Cardiac muscle cell (in vitro differentiated cells and primary cell): ENCODE measurements around the gene NCS1. TPM values are rescaled to one million over a fixed set of nuclear protein-coding genes. Genes with fewer than 3 reads are reported as not detected.

Source experiments
- DNase-seq, 2 donors: peaks; one replicate each; pipeline versions ENCODE4 v3.0.0 to v3.0.0-alpha.2; 2010 to 2017; ENCODE audit warnings: low read depth in 1 of 2, low spot score in 1 of 2
- H3K27ac ChIP-seq: fragments of 200-600 bp; sonication (generic); 2 replicates; pipeline ENCODE4 v1.5.1; 2016
- H3K27me3 ChIP-seq: fragments of 200-600 bp; sonication (generic); 2 replicates; pipeline ENCODE4 v1.6.0; 2016; ENCODE audit warnings: control low read depth
- H3K36me3 ChIP-seq: fragments of 200-600 bp; sonication (generic); 2 replicates; pipeline ENCODE4 v1.5.1; 2016; ENCODE audit warnings: control low read depth
- H3K4me1 ChIP-seq: fragments of 200-600 bp; sonication (generic); 2 replicates; pipeline ENCODE4 v1.8.1; 2017; ENCODE audit warnings: low read depth, mild to moderate bottlenecking, mixed run types
- H3K4me3 ChIP-seq: fragments of 200-600 bp; sonication (generic); 2 replicates; pipeline ENCODE4 v1.5.1; 2016; ENCODE audit warnings: mild to moderate bottlenecking
- H3K9me3 ChIP-seq: fragments of 200-600 bp; sonication (generic); 2 replicates; pipeline ENCODE4 v1.5.1; 2017; ENCODE audit warnings: low read depth, mild to moderate bottlenecking, control low read depth
- CTCF ChIP-seq: IDR thresholded peaks from 2 replicates; pipeline ENCODE4 v1.5.1; 2012; ENCODE audit warnings: low read depth, mild to moderate bottlenecking, low read length
- polyA plus RNA-seq: library from polyadenylated mRNA; unstranded; fragments of >200 nt; fragmentation: Nextera tagmentation; extraction: Ambion mirVana; gene quantifications from 2 replicates; pipeline ENCODE4 v1.2.1, GENCODE V29; 2016
- total RNA-seq: library from RNA; depleted of rRNA; stranded (reverse); fragments of >200 nt; gene quantifications from 2 replicates; pipeline ENCODE4 v1.2.3, GENCODE V29; 2016

Gene NCS1
- total and polyA plus RNA-seq, 2 experiments from 2014 or later, result 48.3 to 55.7 TPM

- no peak for DNase-seq
- H3K36me3 ChIP-seq, result no peaks in the 10 kb centered on the region
- H3K27ac ChIP-seq, result peak overlapping the region; percentile 99
- H3K4me1 ChIP-seq, result peaks cover 39% of the 10 kb centered on the region
- H3K9me3 ChIP-seq, result no peaks in the 10 kb centered on the region
- TF ChIP-seq CTCF, result no peak
- H3K27me3 ChIP-seq, result no peaks in the 10 kb centered on the region
- H3K4me3 ChIP-seq, result no peak overlapping the region
Measured at GRCh38 chr9:130181678-130182380, 9.6 kb downstream of the NCS1 start.

DNA sequence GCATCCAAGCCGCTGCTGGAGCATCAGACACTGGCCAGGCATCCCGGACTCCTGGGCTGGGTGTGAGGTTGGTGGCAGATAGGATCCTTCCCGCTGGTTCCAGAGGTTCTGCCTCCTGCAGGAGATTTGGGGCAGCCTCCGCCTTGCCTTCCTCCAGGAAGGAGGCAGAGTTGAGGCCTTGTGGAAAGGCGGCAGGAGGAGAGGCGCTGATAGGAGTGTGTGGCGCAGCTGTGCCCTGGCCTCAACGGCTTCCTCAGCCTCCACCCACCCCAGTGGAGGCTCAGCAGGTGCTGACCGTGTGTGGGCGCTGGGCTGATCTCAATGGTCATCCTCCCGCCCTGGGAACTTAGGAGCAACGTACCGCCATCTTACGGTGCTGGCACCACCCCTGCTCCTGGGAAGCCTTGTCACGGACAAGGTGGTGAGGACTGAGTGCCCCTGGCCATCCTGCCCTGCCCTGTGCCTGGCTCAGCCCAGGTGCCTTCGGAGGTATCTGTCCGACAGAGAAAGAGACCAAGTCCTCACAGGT is 10.2 kb downstream of the NCS1 start:
- no peaks in the 10 kb centered on the region for H3K27me3 ChIP-seq
- no peak overlapping the region for H3K4me3 ChIP-seq
- H3K36me3 ChIP-seq, result no peaks in the 10 kb centered on the region
- H3K4me1 ChIP-seq, result peaks cover 45% of the 10 kb centered on the region
- DNase-seq, result no peak
- TF ChIP-seq CTCF, result no peak
- H3K9me3 ChIP-seq, result no peaks in the 10 kb centered on the region
- H3K27ac ChIP-seq, result peak overlapping the region; percentile 99

GRCh38 chr9:130183133-130183762 is 11.0 kb downstream of the NCS1 start:
- DNase-seq, result peak; percentile 76 to 81
- H3K4me1 ChIP-seq, result peaks cover 51% of the 10 kb centered on the region
- no peak for TF ChIP-seq CTCF

GRCh38 chr9:130185017-130185416 is 12.8 kb downstream of the NCS1 start:
- peaks cover 51% of the 10 kb centered on the region for H3K4me1 ChIP-seq
- TF ChIP-seq CTCF, result no peak
- no peaks in the 10 kb centered on the region for H3K27me3 ChIP-seq
- H3K36me3 ChIP-seq, result no peaks in the 10 kb centered on the region
- H3K9me3 ChIP-seq, result no peaks in the 10 kb centered on the region
- no peak overlapping the region for H3K4me3 ChIP-seq
- no peak for DNase-seq
- peak overlapping the region; percentile 99 for H3K27ac ChIP-seq

More at GRCh38 chr9:130183133-130183762, 11.0 kb downstream of the NCS1 start:
- Histone ChIP-seq H3K4me3 (no peak overlapping the region), H3K27me3 (no peaks in the 10 kb centered on the region), H3K36me3 (no peaks in the 10 kb centered on the region), H3K9me3 (no peaks in the 10 kb centered on the region), H3K27ac (peak overlapping the region; percentile 99)

GRCh38 chr9:130185490-130186031 is 13.4 kb downstream of the NCS1 start:
- Histone ChIP-seq H3K4me1 (peaks cover 51% of the 10 kb centered on the region), H3K9me3 (no peaks in the 10 kb centered on the region), H3K27ac (peak overlapping the region; percentile 99), H3K27me3 (no peaks in the 10 kb centered on the region), H3K4me3 (no peak overlapping the region), H3K36me3 (no peaks in the 10 kb centered on the region)
- peak; percentile 47 to 76 for DNase-seq
- TF ChIP-seq CTCF, result no peak
